ENCODE data around the gene GPS1. TPM values are rescaled to one million over a fixed set of nuclear protein-coding genes. Genes with fewer than 3 reads are reported as not detected.
A peak's percentile ranks its signal among the peaks of the same experiment; 100 is the strongest.

The GPS1 gene
- total RNA-seq, 4 donors from 2014 or later, result 72.4 to 113 (median 100) TPM

DNA sequence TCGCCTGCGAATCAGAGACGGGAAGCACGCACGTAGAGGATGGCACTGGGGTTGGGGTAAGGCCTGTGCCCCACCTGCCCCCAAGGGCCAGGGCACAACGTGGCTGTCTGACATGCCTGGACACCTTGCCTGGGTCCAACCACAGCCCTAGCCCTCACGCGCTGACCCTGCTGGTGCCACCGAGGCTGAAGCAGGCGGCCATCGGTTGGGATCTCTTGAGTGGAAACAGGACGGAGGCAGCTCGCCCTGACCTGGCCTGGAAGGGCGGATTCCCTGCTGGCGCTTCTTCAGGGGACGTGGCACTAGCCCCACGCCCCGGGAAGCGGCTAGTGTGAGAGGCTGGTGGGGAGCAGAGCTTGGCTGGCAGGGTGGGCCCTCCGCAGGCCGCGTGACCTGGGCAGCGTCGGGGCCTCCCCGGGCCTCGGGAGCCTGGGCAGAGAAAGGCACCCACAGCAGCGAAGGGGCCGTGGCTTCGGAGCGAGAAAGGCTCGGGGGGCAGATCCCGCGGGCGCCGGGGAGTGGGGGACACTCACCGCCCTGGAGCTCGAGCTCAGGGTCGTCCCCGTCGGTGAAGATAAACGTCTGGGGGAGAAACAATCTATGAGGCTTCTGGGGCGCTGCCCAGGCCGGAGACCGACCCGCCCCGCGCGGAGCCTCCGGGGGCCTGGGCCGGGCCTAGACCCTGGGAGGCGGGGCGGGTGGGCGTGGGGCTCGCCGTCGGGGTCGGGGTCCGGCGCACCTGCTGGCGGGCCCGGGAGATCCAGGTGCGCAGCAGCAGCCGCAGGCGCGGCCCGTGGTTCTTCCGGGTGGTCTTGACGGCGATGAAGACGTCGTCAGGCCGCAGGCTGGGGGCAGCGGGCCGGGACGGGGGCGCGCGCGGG lies 697 bp upstream of the GPS1 start:
- H3K4me1 ChIP-seq, result peaks cover 42% of the 10 kb centered on the region

DNA sequence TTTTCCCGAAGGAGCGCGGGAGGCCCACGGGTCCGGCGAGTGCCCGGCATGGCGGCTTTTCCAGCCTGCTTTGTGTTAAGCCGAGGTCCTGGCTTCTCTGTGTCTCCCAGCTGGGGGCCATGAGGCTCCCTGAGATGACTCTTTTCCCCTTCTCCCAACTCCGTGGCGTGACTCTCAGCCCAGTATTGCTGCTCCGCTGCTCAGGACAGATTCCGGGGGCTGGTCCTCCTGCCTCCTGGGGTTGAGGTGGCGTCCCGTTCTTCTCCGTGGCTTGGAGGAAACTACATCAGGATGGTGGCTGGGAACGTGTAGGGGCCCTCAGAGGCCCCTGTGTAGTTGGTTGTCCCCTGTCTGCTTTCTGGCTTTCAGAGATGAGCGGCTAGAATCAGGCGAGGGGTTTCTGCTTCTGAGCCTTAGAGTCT lies 951 bp downstream of the GPS1 start:
- no peak for TF ChIP-seq POLR2A (IDR thresholded peaks at IDR 0.05)
- no peak for TF ChIP-seq POLR2AphosphoS5 (IDR thresholded peaks at IDR 0.05)
- TF ChIP-seq, protein P1, sequence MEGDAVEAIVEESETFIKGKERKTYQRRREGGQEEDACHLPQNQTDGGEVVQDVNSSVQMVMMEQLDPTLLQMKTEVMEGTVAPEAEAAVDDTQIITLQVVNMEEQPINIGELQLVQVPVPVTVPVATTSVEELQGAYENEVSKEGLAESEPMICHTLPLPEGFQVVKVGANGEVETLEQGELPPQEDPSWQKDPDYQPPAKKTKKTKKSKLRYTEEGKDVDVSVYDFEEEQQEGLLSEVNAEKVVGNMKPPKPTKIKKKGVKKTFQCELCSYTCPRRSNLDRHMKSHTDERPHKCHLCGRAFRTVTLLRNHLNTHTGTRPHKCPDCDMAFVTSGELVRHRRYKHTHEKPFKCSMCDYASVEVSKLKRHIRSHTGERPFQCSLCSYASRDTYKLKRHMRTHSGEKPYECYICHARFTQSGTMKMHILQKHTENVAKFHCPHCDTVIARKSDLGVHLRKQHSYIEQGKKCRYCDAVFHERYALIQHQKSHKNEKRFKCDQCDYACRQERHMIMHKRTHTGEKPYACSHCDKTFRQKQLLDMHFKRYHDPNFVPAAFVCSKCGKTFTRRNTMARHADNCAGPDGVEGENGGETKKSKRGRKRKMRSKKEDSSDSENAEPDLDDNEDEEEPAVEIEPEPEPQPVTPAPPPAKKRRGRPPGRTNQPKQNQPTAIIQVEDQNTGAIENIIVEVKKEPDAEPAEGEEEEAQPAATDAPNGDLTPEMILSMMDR (IDR thresholded peaks at IDR 0.05), result no peak
- no peak for TF ChIP-seq EP300 (IDR thresholded peaks at IDR 0.05)
- WGBS, result 57% methylated on average over 3 of the region's 19 CpGs
- DNase-seq (ENCODE audit: low spot score in 2 of 2), result no peak
- peaks cover 62% of the 10 kb centered on the region for H3K36me3 ChIP-seq
- peak overlapping the region; percentile 85 for H3K4me3 ChIP-seq
- H3K9me3 ChIP-seq, result no peaks in the 10 kb centered on the region
- H3K4me1 ChIP-seq, result peaks cover 42% of the 10 kb centered on the region
- H3K27me3 ChIP-seq, result no peaks in the 10 kb centered on the region
- H3K27ac ChIP-seq, result no peak overlapping the region

More for the DNA sequence above, 697 bp upstream of the GPS1 start:
- Histone ChIP-seq H3K36me3 (peaks cover 54% of the 10 kb centered on the region), H3K27ac (peak overlapping the region; percentile 77), H3K9me3 (no peaks in the 10 kb centered on the region), H3K27me3 (no peaks in the 10 kb centered on the region), H3K4me3 (peak overlapping the region; percentile 85)
- TF ChIP-seq POLR2A (IDR thresholded peaks at IDR 0.05), result no peak
- TF ChIP-seq POLR2AphosphoS5 (IDR thresholded peaks at IDR 0.05), result no peak
- TF ChIP-seq EP300 (IDR thresholded peaks at IDR 0.05), result no peak
- TF ChIP-seq, protein P1 (IDR thresholded peaks at IDR 0.05), result no peak
- DNase-seq (ENCODE audit: low spot score in 2 of 2), result no peak
- WGBS, result 55% methylated on average over 8 of the region's 79 CpGs

DNA sequence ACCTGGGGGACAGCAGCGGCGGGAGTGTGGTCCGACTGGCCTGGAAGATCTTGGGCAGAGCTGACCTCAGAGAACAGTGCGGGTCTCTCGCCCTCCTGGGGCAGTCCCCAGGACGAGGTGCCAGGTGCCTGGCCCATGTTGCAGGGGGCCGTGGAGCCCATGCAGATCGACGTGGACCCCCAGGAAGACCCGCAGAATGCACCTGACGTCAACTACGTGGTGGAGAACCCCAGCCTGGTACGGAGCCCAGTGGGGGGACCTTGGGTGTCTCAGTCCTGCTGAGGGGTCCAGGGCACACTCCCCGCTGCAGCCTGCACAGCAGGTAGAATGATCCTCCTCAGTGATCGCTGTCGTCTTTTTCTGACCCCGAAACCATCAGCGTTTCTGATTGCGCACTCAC lies 1.4 kb downstream of the GPS1 start:
- no peak for TF ChIP-seq POLR2AphosphoS5 (IDR thresholded peaks at IDR 0.05)
- no peak for TF ChIP-seq EP300 (IDR thresholded peaks at IDR 0.05)
- TF ChIP-seq, protein P1 (IDR thresholded peaks at IDR 0.05), result no peak
- DNase-seq (ENCODE audit: low spot score in 2 of 2), result no peak
- Histone ChIP-seq H3K4me3 (peak overlapping the region; percentile 85), H3K36me3 (peaks cover 62% of the 10 kb centered on the region), H3K9me3 (no peaks in the 10 kb centered on the region), H3K4me1 (peaks cover 42% of the 10 kb centered on the region), H3K27me3 (no peaks in the 10 kb centered on the region), H3K27ac (no peak overlapping the region)
- WGBS, result 96% methylated on average over 11 of the region's 19 CpGs

DNA sequence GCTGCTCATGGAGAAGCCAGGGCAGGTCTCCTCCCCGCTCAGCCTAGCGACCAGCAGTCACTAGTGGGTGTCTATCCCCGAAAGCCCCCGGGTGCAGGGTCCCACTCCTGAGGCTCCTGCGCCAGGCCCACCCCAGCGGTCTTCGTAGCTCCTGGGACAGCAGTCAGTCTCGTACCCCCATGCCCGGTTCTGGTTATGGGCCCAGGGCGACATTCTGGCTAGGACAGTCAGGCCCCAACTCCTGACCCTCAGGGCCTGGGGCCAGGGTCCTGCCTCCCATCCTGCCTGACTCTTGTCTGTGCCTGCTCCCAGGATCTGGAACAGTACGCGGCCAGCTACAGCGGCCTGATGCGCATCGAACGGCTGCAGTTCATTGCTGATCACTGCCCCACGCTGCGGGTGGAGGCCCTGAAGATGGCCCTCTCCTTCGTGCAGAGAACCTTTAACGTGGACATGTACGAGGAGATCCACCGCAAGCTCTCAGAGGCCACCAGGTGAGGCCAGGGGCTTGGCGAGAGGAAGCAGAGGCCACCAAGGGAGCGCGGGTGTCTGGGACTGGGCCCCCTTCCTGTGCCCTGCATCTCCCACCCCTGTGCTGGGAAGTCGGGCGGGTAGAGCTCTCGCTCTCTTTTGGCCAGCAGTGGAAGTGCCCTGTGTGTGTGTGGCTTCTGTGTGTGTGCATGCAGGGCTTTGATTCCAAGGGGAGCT lies 2.0 kb downstream of the GPS1 start:
- Histone ChIP-seq H3K27ac (no peak overlapping the region), H3K4me3 (peak overlapping the region; percentile 85), H3K27me3 (no peaks in the 10 kb centered on the region), H3K36me3 (peaks cover 62% of the 10 kb centered on the region), H3K4me1 (peaks cover 42% of the 10 kb centered on the region), H3K9me3 (no peaks in the 10 kb centered on the region)
- TF ChIP-seq POLR2AphosphoS5 (IDR thresholded peaks at IDR 0.05) (no peak), EP300 (IDR thresholded peaks at IDR 0.05) (no peak), POLR2A (IDR thresholded peaks at IDR 0.05) (no peak)
- TF ChIP-seq, protein P1 (IDR thresholded peaks at IDR 0.05), result no peak
- DNase-seq (ENCODE audit: low spot score in 2 of 2), result no peak
- 100% methylated on average over 1 of the region's 28 CpGs for WGBS

Measured in suprapubic skin (tissue), 4 donors.